ENCODE measurements around the gene BPIFA2. TPM values are rescaled to one million over a fixed set of nuclear protein-coding genes. Genes with fewer than 3 reads are reported as not detected.

The BPIFA2 gene
- total and polyA plus RNA-seq, 2 donors (not counting 1 experiment from before 2014, with no cell fraction given): not detected

DNA sequence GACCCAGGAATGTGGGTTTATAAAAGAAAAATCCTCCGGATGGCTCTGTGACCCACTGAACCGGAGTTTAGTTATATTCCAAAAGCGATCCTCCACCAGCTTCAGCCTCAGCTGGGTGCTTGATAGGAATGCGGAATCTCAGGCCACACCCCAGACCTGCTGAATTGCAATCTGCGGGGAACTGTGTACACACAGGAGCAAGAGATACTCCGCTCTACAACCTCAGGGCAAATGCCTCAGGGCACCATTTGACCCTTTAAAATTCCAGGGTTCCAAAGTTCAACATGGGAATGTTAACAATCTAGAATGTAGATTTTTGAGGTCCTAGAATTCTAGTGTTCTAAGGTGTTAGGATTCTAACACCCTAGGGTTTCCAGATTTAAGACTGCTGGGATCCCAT, 10.8 kb downstream of the BPIFA2 start:
- ChIA-PET POLR2A (no interaction called here), CTCF (no interaction called here)
- ATAC-seq (ENCODE audit: low read depth) (no peak), DNase-seq (no peak)
- TF ChIP-seq, protein P1, sequence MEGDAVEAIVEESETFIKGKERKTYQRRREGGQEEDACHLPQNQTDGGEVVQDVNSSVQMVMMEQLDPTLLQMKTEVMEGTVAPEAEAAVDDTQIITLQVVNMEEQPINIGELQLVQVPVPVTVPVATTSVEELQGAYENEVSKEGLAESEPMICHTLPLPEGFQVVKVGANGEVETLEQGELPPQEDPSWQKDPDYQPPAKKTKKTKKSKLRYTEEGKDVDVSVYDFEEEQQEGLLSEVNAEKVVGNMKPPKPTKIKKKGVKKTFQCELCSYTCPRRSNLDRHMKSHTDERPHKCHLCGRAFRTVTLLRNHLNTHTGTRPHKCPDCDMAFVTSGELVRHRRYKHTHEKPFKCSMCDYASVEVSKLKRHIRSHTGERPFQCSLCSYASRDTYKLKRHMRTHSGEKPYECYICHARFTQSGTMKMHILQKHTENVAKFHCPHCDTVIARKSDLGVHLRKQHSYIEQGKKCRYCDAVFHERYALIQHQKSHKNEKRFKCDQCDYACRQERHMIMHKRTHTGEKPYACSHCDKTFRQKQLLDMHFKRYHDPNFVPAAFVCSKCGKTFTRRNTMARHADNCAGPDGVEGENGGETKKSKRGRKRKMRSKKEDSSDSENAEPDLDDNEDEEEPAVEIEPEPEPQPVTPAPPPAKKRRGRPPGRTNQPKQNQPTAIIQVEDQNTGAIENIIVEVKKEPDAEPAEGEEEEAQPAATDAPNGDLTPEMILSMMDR (IDR thresholded peaks at IDR 0.05): no peak
- no peak for TF ChIP-seq EZH2 (IDR thresholded peaks at IDR 0.05; ENCODE audit: borderline replicate concordance, insufficient read depth, low read depth, low read length, poor library complexity, severe bottlenecking)
- Histone ChIP-seq H3K27me3 (replicated peaks in 1 of 4; ENCODE audit: control extremely low read depth in 1 of 4, control insufficient read depth in 3 of 4, insufficient read depth in 4 of 4, low read length in 3 of 4) (peaks cover 0 to 4% (median 0%) of the 10 kb centered on the region in 4 experiments), H3K4me3 (ENCODE audit: control extremely low read depth in 1 of 5, extremely low read depth in 1 of 5, insufficient read depth in 1 of 5, low read depth in 2 of 5, low read length in 4 of 5) (no peak overlapping the region), H3K36me3 (replicated peaks in 1 of 2; ENCODE audit: control extremely low read depth in 1 of 2, control insufficient read depth in 1 of 2, extremely low read depth in 1 of 2, insufficient read depth in 2 of 2, low read length in 1 of 2) (no peaks in the 10 kb centered on the region), H3K79me2 (ENCODE audit: control insufficient read depth, insufficient read depth, low read length) (no peaks in the 10 kb centered on the region), H2AFZ (ENCODE audit: insufficient read depth, low read depth, low read length, poor library complexity, severe bottlenecking) (no peak overlapping the region), H3K4me2 (replicated peaks; ENCODE audit: low read depth, low read length, poor library complexity, severe bottlenecking) (no peak overlapping the region), H3K27ac (ENCODE audit: low read length in 2 of 2) (no peak overlapping the region), H4K20me1 (ENCODE audit: control insufficient read depth, insufficient read depth, low read length, poor library complexity, severe bottlenecking) (no peaks in the 10 kb centered on the region), H3K4me1 (ENCODE audit: control insufficient read depth in 2 of 2, insufficient read depth in 2 of 2, low read length in 2 of 2) (no peaks in the 10 kb centered on the region), H3K9me3 (ENCODE audit: control extremely low read depth in 1 of 3, control insufficient read depth in 2 of 3, insufficient read depth in 1 of 3, low read length in 2 of 3) (peaks cover 0 to 15% (median 9%) of the 10 kb centered on the region in 3 donors), H3K9ac (ENCODE audit: low read length) (no peak overlapping the region)
- Mint-ChIP-seq H3K27me3 (peaks cover 6% of the 10 kb centered on the region), H3K9me3 (ENCODE audit: insufficient read depth) (peaks cover 6% of the 10 kb centered on the region), H3K4me1 (no peaks in the 10 kb centered on the region), H3K27ac (no peak overlapping the region), H3K4me3 (no peak overlapping the region)
- intact Hi-C loops (cut with micrococcal nuclease): no loop called here
- WGBS (ENCODE audit: insufficient coverage): 88% methylated on average over 6 of the region's 6 CpGs

- no peak overlapping the region for H3K4me3 Mint-ChIP-seq
- TF ChIP-seq EZH2 (IDR thresholded peaks at IDR 0.05; ENCODE audit: borderline replicate concordance, insufficient read depth, low read depth, low read length, poor library complexity, severe bottlenecking): no peak
- TF ChIP-seq, protein P1 (IDR thresholded peaks at IDR 0.05): no peak
- Histone ChIP-seq H2AFZ (ENCODE audit: insufficient read depth, low read depth, low read length, poor library complexity, severe bottlenecking) (no peak overlapping the region), H3K27ac (ENCODE audit: low read length in 2 of 2) (no peak overlapping the region), H3K36me3 (replicated peaks in 1 of 2; ENCODE audit: control extremely low read depth in 1 of 2, control insufficient read depth in 1 of 2, extremely low read depth in 1 of 2, insufficient read depth in 2 of 2, low read length in 1 of 2) (no peaks in the 10 kb centered on the region), H3K4me2 (replicated peaks; ENCODE audit: low read depth, low read length, poor library complexity, severe bottlenecking) (no peak overlapping the region), H4K20me1 (ENCODE audit: control insufficient read depth, insufficient read depth, low read length, poor library complexity, severe bottlenecking) (no peaks in the 10 kb centered on the region), H3K9me3 (ENCODE audit: control extremely low read depth in 1 of 3, control insufficient read depth in 2 of 3, insufficient read depth in 1 of 3, low read length in 2 of 3) (peaks cover 0 to 15% (median 9%) of the 10 kb centered on the region in 3 donors), H3K4me1 (ENCODE audit: control insufficient read depth in 2 of 2, insufficient read depth in 2 of 2, low read length in 2 of 2) (no peaks in the 10 kb centered on the region), H3K9ac (ENCODE audit: low read length) (no peak overlapping the region), H3K27me3 (replicated peaks in 1 of 4; ENCODE audit: control extremely low read depth in 1 of 4, control insufficient read depth in 3 of 4, insufficient read depth in 4 of 4, low read length in 3 of 4) (peaks cover 0 to 4% (median 0%) of the 10 kb centered on the region in 4 experiments), H3K79me2 (ENCODE audit: control insufficient read depth, insufficient read depth, low read length) (no peaks in the 10 kb centered on the region), H3K4me3 (ENCODE audit: control extremely low read depth in 1 of 5, extremely low read depth in 1 of 5, insufficient read depth in 1 of 5, low read depth in 2 of 5, low read length in 4 of 5) (no peak overlapping the region)
- ChIA-PET CTCF (no interaction called here), POLR2A (no interaction called here)
- ATAC-seq (ENCODE audit: low read depth) (no peak), DNase-seq (no peak)
- peaks cover 6% of the 10 kb centered on the region for H3K27me3 Mint-ChIP-seq
- 87% methylated on average over 3 of the region's 5 CpGs for WGBS (ENCODE audit: insufficient coverage)
- intact Hi-C loops (cut with micrococcal nuclease): no loop called here
- H3K27ac Mint-ChIP-seq: no peak overlapping the region
- peaks cover 6% of the 10 kb centered on the region for H3K9me3 Mint-ChIP-seq (ENCODE audit: insufficient read depth)
- no peaks in the 10 kb centered on the region for H3K4me1 Mint-ChIP-seq
Observed at GRCh38 chr20:33180169-33180568, 12.2 kb downstream of the BPIFA2 start.

Measured in B cell (primary cell).